ENCODE results near the gene PCLO. TPM values are rescaled to one million over a fixed set of nuclear protein-coding genes. Genes with fewer than 3 reads are reported as not detected.

PCLO gene
- polyA plus RNA-seq, 3 donors: 8.9 to 10.8 (median 10.0) TPM

GRCh38 chr7:82789883-82790609 is 372.6 kb downstream of the PCLO start:
- DNase-seq (ENCODE audit: extremely low read depth in 1 of 11, low read depth in 9 of 11, low spot score in 4 of 11): no peak

- DNase-seq (ENCODE audit: extremely low read depth in 1 of 11, low read depth in 9 of 11, low spot score in 4 of 11): no peak
These were observed 384.7 kb downstream of the PCLO start for GRCh38 chr7:82778021-82778420.

GRCh38 chr7:82762880-82763279 is 399.8 kb downstream of the PCLO start:
- DNase-seq (ENCODE audit: extremely low read depth in 1 of 11, low read depth in 9 of 11, low spot score in 4 of 11): no peak

GRCh38 chr7:82760831-82761230 is 401.9 kb downstream of the PCLO start:
- DNase-seq (ENCODE audit: extremely low read depth in 1 of 11, low read depth in 9 of 11, low spot score in 4 of 11): no peak

GRCh38 chr7:82760074-82760473 is 402.6 kb downstream of the PCLO start:
- no peak for DNase-seq (ENCODE audit: extremely low read depth in 1 of 11, low read depth in 9 of 11, low spot score in 4 of 11)

- DNase-seq (ENCODE audit: extremely low read depth in 1 of 11, low read depth in 9 of 11, low spot score in 4 of 11): no peak
These were observed 406.8 kb downstream of the PCLO start for GRCh38 chr7:82755705-82756551.

GRCh38 chr7:82750007-82750406 is 412.7 kb downstream of the PCLO start:
- no peak for DNase-seq (ENCODE audit: extremely low read depth in 1 of 11, low read depth in 9 of 11, low spot score in 4 of 11)

GRCh38 chr7:82745820-82746219 is 416.9 kb downstream of the PCLO start:
- DNase-seq (ENCODE audit: extremely low read depth in 1 of 11, low read depth in 9 of 11, low spot score in 4 of 11): no peak

- no peak for DNase-seq (ENCODE audit: extremely low read depth in 1 of 11, low read depth in 9 of 11, low spot score in 4 of 11)
These were observed 417.6 kb downstream of the PCLO start for GRCh38 chr7:82745117-82745516.

GRCh38 chr7:82742163-82742562 is 420.5 kb downstream of the PCLO start:
- no peak for DNase-seq (ENCODE audit: extremely low read depth in 1 of 11, low read depth in 9 of 11, low spot score in 4 of 11)

- no peak for DNase-seq (ENCODE audit: extremely low read depth in 1 of 11, low read depth in 9 of 11, low spot score in 4 of 11)
These were observed 421.2 kb downstream of the PCLO start for GRCh38 chr7:82741493-82741892.

- peak in 1 of 11 donors; percentile 12 for DNase-seq (ENCODE audit: extremely low read depth in 1 of 11, low read depth in 9 of 11, low spot score in 4 of 11)
These were observed 422.3 kb downstream of the PCLO start for GRCh38 chr7:82740246-82740848.

- no peak for DNase-seq (ENCODE audit: extremely low read depth in 1 of 11, low read depth in 9 of 11, low spot score in 4 of 11)
These were observed 426.1 kb downstream of the PCLO start for GRCh38 chr7:82736633-82737032.

GRCh38 chr7:82732677-82733076 is 430.0 kb downstream of the PCLO start:
- DNase-seq (ENCODE audit: extremely low read depth in 1 of 11, low read depth in 9 of 11, low spot score in 4 of 11): no peak

GRCh38 chr7:82729172-82730030 is 433.3 kb downstream of the PCLO start:
- peak in 7 of 11 donors; percentile 15 to 32 (median 24) for DNase-seq (ENCODE audit: extremely low read depth in 1 of 11, low read depth in 9 of 11, low spot score in 4 of 11)

- DNase-seq (ENCODE audit: extremely low read depth in 1 of 11, low read depth in 9 of 11, low spot score in 4 of 11): no peak
These were observed 436.5 kb downstream of the PCLO start for GRCh38 chr7:82726038-82726800.

- no peak for DNase-seq (ENCODE audit: extremely low read depth in 1 of 11, low read depth in 9 of 11, low spot score in 4 of 11)
These were observed 439.3 kb downstream of the PCLO start for GRCh38 chr7:82723411-82723810.

- DNase-seq (ENCODE audit: extremely low read depth in 1 of 11, low read depth in 9 of 11, low spot score in 4 of 11): no peak
These were observed 439.7 kb downstream of the PCLO start for GRCh38 chr7:82722946-82723345.
